A549 (cell line): ENCODE results near the gene PFDN6.

ENCODE experiments used
- CEBPB ChIP-seq, 2 experiments: fragments of >200 bp in 1 of 2; sonication (Bioruptor Twin) in 1 of 2; formaldehyde crosslinking in 1 of 2; IDR thresholded peaks; 2 replicates each; pipeline ENCODE4 v1.6.1; 2012 to 2016
- CHD4 ChIP-seq: fragments of 200-600 bp; sonication (generic); IDR thresholded peaks from 2 replicates; pipeline ENCODE4 v1.6.1; 2016; ENCODE audit warnings: antibody characterized with exemption, mild to moderate bottlenecking, borderline replicate concordance
- HDAC2 ChIP-seq: fragments of 200-600 bp; sonication (generic); IDR thresholded peaks from 2 replicates; pipeline ENCODE4 v1.6.1; 2016
- HMGXB4 ChIP-seq: fragments of 250-450 bp; sonication (Bioruptor Pico); IDR thresholded peaks from 2 replicates; pipeline ENCODE4 v1.5.0; 2021; ENCODE audit warnings: mild to moderate bottlenecking, moderate library complexity, borderline replicate concordance
- MAFK ChIP-seq: fragments of 450-650 bp; IDR thresholded peaks from 2 replicates; pipeline ENCODE4 v1.6.1; 2014; ENCODE audit not compliant: partially characterized antibody
- POLR2A ChIP-seq: IDR thresholded peaks from 2 replicates; pipeline ENCODE4 v1.6.1; 2012; ENCODE audit warnings: mild to moderate bottlenecking, low read length
- REST ChIP-seq: fragments of 200-600 bp; sonication (generic); IDR thresholded peaks from 2 replicates; pipeline ENCODE4 v1.6.1; 2016; ENCODE audit warnings: antibody characterized with exemption, mild to moderate bottlenecking, moderate library complexity
- USF2 ChIP-seq: fragments of 450-650 bp; IDR thresholded peaks from 2 replicates; pipeline ENCODE4 v1.6.1; 2014; ENCODE audit warnings: antibody characterized with exemption
- ZSCAN20 ChIP-seq: fragments of 250-450 bp; sonication (Bioruptor Pico); IDR thresholded peaks from 2 replicates; pipeline ENCODE4 v1.8.0; 2022; ENCODE audit warnings: mild to moderate bottlenecking, moderate library complexity
- TF ChIP-seq, protein P1 (sequence below): fragments of >200 bp; sonication (Bioruptor Twin); formaldehyde crosslinking; IDR thresholded peaks from 3 replicates; pipeline ENCODE4 v1.5.1; 2016
- TF ChIP-seq, protein P2 (sequence below): fragments of >200 bp; sonication (Bioruptor Twin); formaldehyde crosslinking; IDR thresholded peaks from 2 replicates; pipeline ENCODE4 v1.6.1; 2016

GRCh38 chr6:33294086-33294823 is 4.9 kb downstream of the PFDN6 start:
- TF ChIP-seq, protein P1, sequence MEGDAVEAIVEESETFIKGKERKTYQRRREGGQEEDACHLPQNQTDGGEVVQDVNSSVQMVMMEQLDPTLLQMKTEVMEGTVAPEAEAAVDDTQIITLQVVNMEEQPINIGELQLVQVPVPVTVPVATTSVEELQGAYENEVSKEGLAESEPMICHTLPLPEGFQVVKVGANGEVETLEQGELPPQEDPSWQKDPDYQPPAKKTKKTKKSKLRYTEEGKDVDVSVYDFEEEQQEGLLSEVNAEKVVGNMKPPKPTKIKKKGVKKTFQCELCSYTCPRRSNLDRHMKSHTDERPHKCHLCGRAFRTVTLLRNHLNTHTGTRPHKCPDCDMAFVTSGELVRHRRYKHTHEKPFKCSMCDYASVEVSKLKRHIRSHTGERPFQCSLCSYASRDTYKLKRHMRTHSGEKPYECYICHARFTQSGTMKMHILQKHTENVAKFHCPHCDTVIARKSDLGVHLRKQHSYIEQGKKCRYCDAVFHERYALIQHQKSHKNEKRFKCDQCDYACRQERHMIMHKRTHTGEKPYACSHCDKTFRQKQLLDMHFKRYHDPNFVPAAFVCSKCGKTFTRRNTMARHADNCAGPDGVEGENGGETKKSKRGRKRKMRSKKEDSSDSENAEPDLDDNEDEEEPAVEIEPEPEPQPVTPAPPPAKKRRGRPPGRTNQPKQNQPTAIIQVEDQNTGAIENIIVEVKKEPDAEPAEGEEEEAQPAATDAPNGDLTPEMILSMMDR = no peak
- TF ChIP-seq ZSCAN20 (no peak), POLR2A (no peak), CEBPB (IDR thresholded peaks at IDR 0.05) (no peak), REST (no peak), MAFK (no peak), CHD4 (no peak), HMGXB4 (CRISPR knock-in tag) (no peak), HDAC2 (no peak), USF2 (no peak)
- TF ChIP-seq, protein P2, sequence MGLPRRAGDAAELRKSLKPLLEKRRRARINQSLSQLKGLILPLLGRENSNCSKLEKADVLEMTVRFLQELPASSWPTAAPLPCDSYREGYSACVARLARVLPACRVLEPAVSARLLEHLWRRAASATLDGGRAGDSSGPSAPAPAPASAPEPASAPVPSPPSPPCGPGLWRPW = no peak
